HG02943 (cell line): Measurements from ENCODE around the gene TBC1D22A.

Source experiments
- ATAC-seq: cut with Tn5 transposase; IDR thresholded peaks from one replicate; pipeline ENCODE4 v1.9.1; 2021; ENCODE audit warnings: mild to moderate bottlenecking, low read depth, moderate library complexity; ENCODE audit not compliant: unreplicated experiment

Gene TBC1D22A

DNA sequence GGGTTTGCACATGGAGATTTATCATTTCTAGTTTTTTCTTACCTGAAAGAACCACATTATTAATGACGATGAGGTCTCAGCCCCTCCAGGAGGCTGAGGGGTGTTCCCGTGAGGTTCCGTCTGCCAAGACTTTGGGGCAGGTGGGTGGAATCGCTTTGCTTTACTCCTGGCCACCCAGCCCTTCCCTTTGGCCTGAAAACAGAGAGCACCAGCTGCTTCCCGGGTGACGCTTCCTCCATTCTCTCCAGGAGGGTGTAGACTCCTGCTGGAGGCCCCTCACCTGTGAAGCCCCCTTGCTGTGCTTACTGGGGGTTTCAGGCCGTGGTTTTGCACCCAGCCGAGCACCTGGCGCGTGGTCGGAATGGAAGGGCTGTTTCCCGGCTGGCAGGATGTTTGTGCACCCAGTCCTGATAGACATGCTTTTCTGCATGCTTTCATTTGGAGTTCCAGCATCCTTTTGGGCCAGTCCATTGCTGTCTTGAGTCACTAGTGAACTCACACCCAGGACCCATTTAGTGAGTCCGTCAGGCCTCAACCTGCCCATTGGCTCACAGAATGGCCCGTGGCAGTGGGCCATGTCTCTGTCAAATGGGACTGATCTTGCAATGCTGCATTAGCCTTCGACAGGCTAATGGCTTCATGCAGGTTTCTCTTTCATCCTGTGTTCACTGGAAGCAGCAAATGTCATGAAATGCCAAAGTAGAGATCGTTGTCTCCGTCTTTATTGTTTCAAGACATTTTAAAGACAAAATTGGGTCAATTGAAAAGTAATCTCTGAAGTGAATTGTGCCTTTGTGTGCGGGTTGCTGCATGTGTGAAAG, 360.8 kb downstream of the TBC1D22A start:
- ATAC-seq = no peak

- ATAC-seq = no peak
Observed at GRCh38 chr22:47123827-47124442, 361.5 kb downstream of the TBC1D22A start.

GRCh38 chr22:47124451-47124881, 362.0 kb downstream of the TBC1D22A start:
- ATAC-seq = no peak

GRCh38 chr22:47124961-47125360, 362.5 kb downstream of the TBC1D22A start:
- ATAC-seq = no peak

DNA sequence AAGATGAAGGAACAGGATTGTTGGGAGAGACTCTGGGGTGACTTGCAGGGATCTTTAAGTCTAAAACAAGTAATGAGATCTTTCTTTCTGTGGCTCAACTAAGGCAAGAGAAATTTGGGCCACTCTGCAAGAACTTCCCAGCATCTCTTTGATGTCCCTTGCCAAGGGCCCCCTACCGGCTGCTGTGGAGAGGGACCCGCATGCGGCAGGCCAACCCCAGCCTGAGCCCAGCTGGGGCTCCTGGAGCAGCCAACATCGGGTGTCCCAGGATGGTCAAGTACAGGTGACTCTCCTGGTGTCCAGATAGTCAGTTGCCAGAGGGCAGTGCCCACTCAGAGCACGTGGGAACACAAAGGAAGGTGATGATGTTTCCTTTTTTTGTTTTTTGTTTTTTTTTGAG, 363.2 kb downstream of the TBC1D22A start:
- ATAC-seq = no peak

- no peak for ATAC-seq
Observed at GRCh38 chr22:47126344-47126811, 363.9 kb downstream of the TBC1D22A start.

DNA sequence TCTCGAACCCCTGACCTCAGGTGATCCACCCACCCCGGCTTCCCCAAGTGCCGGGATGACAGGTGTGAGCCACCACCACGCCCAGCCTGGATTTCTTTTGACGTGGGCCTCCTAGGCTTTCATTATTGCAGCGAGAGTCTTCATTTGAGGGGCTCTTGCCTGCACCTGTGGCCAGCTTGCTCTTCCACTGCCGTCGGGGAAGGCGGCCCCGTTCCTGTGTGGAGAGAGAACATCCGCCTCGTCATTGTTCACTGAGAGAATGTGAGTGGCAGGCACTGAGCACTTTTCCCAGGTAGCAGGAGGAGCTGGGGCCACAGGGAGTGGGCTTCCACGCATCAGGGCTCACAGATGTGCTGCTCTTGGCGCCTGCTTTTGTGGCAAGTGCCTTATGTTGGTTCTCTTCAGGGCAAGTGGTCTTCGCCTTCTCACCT, 365.0 kb downstream of the TBC1D22A start:
- no peak for ATAC-seq

GRCh38 chr22:47128216-47128615, 365.8 kb downstream of the TBC1D22A start:
- ATAC-seq = no peak

- ATAC-seq = no peak
Observed at GRCh38 chr22:47128622-47129215, 366.3 kb downstream of the TBC1D22A start.

GRCh38 chr22:47129902-47130635, 367.6 kb downstream of the TBC1D22A start:
- no peak for ATAC-seq

DNA sequence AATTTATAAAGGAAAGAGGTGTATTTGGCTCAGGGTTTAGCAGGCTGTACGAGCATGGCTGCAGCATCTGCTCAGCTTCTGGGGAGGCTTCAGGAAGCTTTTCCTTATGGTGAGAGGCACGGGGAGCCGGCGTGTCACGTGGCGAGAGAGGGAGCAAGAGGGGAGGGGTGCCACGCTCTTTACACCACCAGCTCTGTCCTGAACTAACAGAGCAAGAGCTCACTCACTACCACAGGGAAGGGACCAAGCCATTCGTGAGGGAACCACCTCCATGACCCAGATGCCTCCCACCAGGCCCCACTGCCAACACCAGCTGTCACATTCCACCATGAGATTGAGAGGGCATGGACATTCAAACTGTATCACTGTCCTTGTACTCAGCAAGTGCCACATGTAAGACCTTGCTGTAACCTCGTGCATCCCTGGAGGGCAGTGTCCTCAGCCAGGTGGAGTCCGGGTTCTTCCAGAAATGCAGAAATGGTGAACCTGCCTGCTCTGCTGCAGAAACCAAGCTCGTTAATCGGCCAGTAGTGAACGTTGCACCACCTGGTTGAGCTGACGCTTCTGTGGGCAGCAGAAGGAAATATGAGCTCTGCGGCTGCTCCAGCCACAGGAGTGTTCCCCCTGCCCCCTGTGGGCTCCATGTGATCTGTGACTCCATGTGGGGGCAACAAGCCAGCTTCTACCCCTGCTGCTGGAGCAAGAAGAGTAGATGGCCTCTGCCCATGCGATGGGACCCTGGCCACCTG, 368.6 kb downstream of the TBC1D22A start:
- ATAC-seq = no peak

DNA sequence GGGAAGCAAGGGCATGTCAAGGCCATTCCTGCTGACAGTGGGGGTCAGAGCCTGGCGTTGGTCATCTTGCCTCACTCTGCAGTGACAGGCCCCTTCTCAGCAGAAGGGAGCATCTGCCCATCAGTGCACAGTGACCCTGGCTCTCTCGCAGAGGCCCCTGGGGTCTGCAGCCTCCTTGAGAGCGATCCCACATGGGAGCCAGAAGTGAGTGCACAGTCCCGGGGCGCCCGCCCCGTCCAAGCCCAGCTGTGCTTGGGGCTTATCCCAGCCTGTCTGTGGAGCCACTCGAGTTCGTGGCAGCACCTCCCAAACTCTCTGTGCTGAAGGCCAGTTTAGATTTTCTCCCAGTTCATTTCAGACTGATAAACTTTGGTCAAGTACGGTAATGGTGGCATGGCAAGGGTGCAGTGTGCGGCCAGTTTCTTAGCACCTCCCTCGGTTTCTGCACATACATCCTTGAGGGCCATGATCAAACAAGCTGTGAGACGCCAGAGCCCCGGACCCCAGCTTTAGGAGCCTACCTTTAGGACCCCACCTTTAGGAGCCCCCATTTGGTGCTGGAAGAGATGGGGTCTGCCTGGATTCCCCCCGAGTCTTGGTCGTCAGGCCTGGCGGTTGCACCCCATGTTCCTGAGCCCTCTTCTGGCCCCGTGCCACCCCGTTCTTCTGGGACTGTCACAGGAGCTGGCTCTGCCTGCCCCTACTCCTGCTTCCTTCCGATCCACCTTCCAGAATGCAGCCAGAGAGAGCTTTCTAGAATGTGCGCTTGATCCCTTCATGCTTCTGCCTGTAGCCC, 369.4 kb downstream of the TBC1D22A start:
- ATAC-seq = no peak

DNA sequence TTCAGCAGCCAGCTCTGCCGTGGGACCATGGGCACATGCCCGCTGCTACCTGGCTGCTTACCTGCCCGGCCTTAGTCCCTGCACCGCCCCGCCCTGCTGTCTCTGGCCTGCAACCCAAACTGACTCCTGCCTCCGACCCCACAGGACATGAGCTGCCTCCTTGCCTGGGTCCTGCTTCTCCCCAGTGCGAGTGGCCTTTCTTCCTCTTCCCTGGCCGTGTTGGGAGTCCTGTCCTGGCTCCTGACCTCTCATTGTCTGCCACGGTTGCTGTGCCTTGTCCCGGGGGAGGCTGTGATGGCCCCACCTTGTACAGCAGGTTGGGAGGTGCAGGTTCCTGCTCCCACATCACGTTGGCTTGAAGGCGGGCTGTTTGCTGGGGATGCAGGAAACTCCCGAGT, 370.0 kb downstream of the TBC1D22A start:
- no peak for ATAC-seq

DNA sequence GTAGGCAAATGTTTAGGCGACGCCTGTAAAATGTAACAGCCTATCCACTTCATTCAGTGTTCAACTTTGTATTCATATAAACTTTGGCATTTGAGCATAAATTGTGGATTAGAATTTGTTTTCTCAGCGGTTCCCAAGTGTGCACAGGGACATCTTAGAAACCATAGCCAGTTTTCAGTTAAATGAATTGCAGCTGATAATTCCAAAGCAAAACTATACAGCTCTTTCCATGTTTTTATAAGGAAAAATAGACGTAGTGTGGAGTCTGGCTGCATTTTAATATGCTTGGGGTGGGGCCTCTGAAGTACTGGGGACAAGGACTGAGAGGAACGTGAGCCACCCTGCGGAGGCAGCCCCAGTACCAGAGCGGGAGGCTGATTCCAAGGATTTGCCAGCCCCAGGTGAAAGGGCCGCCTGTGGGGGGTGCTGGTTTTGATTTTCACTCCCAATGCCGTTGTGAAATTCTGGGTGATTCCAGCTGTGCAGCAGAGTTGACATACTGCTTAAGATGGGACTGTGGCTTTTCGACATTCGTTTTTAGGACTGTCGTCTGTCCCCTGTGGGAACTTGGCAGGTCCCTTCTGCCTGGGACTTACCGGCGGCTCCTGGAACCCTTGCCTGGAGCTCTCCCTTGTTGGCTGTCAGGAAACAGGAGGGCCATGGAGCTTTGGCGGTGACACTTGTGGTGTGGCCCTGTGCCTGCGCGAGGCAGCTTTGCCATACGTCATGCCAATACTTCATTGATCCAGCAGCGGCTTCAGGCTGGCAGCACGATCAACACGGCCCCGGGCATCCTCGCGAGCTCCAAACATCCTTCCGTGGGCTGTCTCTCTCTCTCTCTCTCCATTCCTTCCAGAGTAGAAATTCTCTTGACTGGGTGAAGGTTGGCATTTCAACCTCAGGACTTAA, 370.9 kb downstream of the TBC1D22A start:
- ATAC-seq = no peak

GRCh38 chr22:47134222-47134621, 371.8 kb downstream of the TBC1D22A start:
- ATAC-seq = no peak

DNA sequence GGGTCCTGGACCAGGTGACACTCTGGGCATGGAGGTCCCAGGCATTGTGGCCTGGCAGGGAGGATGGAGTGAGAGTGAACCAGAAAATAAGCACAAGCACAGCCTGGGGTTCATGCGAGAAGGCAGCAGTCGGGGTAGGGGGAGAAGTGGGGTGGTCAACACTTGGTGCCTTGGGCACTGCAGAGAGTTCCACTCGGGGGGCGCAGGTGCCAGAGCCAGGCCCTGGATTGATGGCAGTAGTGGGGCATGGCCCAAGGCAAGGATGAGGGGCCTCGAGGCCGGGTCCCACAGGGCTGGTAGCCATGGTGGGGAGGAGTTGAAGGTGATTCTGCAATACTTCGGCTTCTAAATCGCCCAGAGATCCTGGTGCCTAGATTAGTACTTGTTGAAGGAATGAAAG, 372.9 kb downstream of the TBC1D22A start:
- no peak for ATAC-seq

DNA sequence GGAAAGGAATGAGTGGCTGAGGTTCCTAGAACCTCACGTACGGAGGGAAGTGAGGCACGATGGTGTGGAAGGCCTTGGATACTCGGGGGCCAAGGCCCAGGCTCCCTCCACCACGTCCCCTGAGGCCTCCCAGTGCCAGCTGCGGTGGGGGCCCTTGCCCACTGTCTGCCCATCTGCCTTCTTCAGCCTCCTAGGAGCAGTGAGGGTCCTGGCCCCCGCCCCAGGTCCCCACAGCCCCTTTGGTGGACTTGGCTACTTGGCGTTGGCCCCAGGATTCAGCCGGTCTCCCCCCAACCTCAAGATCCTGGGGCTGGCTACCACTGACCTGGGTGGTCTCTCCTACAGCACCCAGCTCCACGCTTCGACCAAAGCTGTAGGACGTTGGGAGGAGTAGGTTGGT, 373.6 kb downstream of the TBC1D22A start:
- ATAC-seq = no peak

GRCh38 chr22:47136671-47137070, 374.2 kb downstream of the TBC1D22A start:
- no peak for ATAC-seq
